GM18867 (cell line): Measurements from ENCODE around the gene KMO.

ENCODE experiments used
- ATAC-seq: cut with Tn5 transposase; IDR thresholded peaks from one replicate; pipeline ENCODE4 v1.9.1; 2021; ENCODE audit warnings: mild to moderate bottlenecking, moderate library complexity; ENCODE audit not compliant: unreplicated experiment

Gene KMO

DNA sequence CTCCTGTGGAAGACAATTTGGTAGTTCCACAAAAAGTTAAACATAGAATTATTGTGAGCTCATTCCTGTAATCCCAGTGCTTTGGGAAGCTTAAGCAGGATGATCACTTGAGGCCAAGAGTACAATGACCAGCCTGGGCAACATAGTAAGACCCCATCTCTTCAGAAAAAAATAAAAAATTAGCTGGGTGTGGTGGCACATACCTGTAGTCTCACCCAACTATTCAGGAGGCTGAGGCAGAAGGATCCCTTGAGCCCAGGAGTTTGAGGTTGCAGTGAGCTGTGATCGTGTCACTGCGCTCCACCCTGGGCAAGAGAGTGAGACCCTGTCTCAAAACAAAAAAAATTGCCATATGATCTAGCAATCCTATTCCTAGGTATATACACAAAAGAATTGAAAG lies 112.1 kb downstream of the KMO start:
- no peak for ATAC-seq

DNA sequence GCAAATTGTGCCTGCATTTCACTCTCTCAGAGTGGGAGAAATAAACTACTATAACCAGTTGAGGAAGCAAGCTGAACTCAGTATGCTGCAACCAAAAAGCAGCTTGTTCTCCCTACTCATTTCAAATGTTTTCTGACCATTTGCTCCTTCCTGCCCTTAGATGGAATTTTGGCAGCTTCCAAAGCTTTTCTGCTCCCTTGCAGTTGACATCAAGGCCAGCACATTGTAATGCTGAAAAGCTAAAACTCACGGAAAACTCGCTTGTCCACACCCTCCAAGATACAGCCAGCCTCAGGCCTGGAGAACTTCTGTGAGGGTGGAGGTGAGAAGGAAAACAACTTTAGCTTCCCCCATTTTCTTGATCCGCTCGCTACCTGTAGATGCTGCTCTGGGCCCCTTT lies 113.0 kb downstream of the KMO start:
- no peak for ATAC-seq
